Heart left ventricle (tissue), 13 donors: ENCODE data around the gene PBX1.

Experiments
- POLR2A ChIP-seq, 2 donors: fragments of 450-650 bp; IDR thresholded peaks; one replicate each; pipeline ENCODE4 v1.6.1; 2017; ENCODE audit warnings: antibody characterized with exemption in 2 of 2, mild to moderate bottlenecking in 2 of 2, moderate library complexity in 2 of 2
- TF ChIP-seq, protein P1 (sequence below), 12 donors: fragments of 200-600 bp; sonication (generic) in 4 of 12; IDR thresholded peaks; one replicate each; pipeline versions ENCODE4 v1.5.0 to v1.8.0; 2018 to 2022; ENCODE audit warnings: antibody characterized with exemption in 12 of 12, mild to moderate bottlenecking in 5 of 12
- donor health status: ischemic (EF 13 %, LVEDD 7.1; RV severe dilation, severe dysfunction).
- donor health status: DM: no; HTN: yes; CAD: no.
- donor health status: DM: no; HTN: no; CAD: no.
- donor health status: ischemic (EF 25% LVEDD 6.9; RV normal size, moderate dysfunction).
- donor health status: ischemic (EF 25% LVEDD 5.7; RV mildly dilated, moderate dysfunction).
- donor health status: ischemic (EF 35%, LVEDD 5.7; RV mildly dilated, moderate dysfunction).
- donor health status: nonischemic (EF 11% LVEDD 7.7; RV severe dilation, severe dysfunction).
- donor health status: DM: yes; HTN: yes; CAD: no.
- donor health status: PGD.
- donor health status: ischemic (EF 29% LVEDD 5.4; RV normal size, mild dysfunction).
- donor health status: nonischemic (EF 23%, LVEDD 6.1; RV moderate dilation, normal function).

DNA sequence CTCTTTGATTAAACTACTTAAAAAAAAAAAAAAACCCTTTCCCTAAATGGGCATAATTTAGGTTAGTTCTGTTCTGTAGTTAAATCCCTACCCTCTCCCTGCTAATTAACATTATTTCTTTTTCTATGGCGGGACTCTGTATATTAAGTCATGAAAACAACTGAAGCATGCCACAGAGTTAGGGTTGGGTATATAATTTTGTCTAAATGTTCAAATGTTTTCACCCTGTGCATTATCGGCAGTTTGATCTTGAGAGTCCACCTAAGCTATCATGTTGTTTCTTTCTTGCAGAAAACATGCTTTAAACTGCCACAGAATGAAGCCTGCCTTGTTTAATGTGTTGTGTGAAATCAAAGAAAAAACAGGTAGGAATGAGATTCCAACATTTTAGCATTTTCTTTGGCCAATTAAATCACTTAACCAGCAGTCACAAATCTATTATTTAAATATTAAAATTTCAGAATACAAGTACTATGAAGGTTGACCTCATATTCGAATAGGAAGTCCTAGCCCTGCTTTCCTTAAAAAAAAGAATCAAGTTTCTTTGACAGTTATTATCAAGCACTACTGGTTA, 4.0 kb downstream of the PBX1 start:
- TF ChIP-seq, protein P1, sequence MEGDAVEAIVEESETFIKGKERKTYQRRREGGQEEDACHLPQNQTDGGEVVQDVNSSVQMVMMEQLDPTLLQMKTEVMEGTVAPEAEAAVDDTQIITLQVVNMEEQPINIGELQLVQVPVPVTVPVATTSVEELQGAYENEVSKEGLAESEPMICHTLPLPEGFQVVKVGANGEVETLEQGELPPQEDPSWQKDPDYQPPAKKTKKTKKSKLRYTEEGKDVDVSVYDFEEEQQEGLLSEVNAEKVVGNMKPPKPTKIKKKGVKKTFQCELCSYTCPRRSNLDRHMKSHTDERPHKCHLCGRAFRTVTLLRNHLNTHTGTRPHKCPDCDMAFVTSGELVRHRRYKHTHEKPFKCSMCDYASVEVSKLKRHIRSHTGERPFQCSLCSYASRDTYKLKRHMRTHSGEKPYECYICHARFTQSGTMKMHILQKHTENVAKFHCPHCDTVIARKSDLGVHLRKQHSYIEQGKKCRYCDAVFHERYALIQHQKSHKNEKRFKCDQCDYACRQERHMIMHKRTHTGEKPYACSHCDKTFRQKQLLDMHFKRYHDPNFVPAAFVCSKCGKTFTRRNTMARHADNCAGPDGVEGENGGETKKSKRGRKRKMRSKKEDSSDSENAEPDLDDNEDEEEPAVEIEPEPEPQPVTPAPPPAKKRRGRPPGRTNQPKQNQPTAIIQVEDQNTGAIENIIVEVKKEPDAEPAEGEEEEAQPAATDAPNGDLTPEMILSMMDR (IDR thresholded peaks at IDR 0.05) = no peak
- TF ChIP-seq POLR2A (IDR thresholded peaks at IDR 0.05) = no peak
